Epithelial cell of esophagus (primary cell): ENCODE measurements around the gene C12orf76.
"Not testable (repeated sequence)": the region's sequence is repeated elsewhere in the genome, so short reads cannot be mapped to it uniquely, and the experiment has no call there.

ENCODE experiments used
- DNase-seq: peaks from one replicate; pipeline ENCODE4 v3.0.0; 2010; ENCODE audit warnings: low read depth
- H3K4me3 ChIP-seq: 2 replicates; pipeline ENCODE4 v1.5.1; 2011; ENCODE audit warnings: mild to moderate bottlenecking, low read length, control low read depth
- CTCF ChIP-seq: IDR thresholded peaks from 2 replicates; pipeline ENCODE4 v1.5.1; 2011; ENCODE audit warnings: low read depth, mild to moderate bottlenecking, low read length, control low read depth, inconsistent platforms; ENCODE audit not compliant: insufficient read depth; ENCODE audit errors: missing control alignments

The C12orf76 gene

GRCh38 chr12:110020956-110021355 lies 27.4 kb downstream of the C12orf76 start:
- TF ChIP-seq CTCF, result no peak
- no peak overlapping the region for H3K4me3 ChIP-seq
- no peak for DNase-seq

GRCh38 chr12:110015132-110015531 lies 33.2 kb downstream of the C12orf76 start:
- H3K4me3 ChIP-seq, result no peak overlapping the region
- DNase-seq, result no peak
- no peak for TF ChIP-seq CTCF

GRCh38 chr12:110012659-110013058 lies 35.7 kb downstream of the C12orf76 start:
- no peak for TF ChIP-seq CTCF
- no peak overlapping the region for H3K4me3 ChIP-seq
- no peak for DNase-seq

- TF ChIP-seq CTCF, result no peak
- no peak for DNase-seq
- no peak overlapping the region for H3K4me3 ChIP-seq
Measured at GRCh38 chr12:110012137-110012536, 36.2 kb downstream of the C12orf76 start.

GRCh38 chr12:110010853-110011723 lies 37.2 kb downstream of the C12orf76 start:
- DNase-seq, result no peak
- no peak for TF ChIP-seq CTCF
- H3K4me3 ChIP-seq, result no peak overlapping the region

GRCh38 chr12:110008681-110009398 lies 39.5 kb downstream of the C12orf76 start:
- DNase-seq, H3K4me3 ChIP-seq: not testable (repeated sequence)

- no peak for TF ChIP-seq CTCF
- no peak for DNase-seq
- H3K4me3 ChIP-seq, result no peak overlapping the region
Measured at GRCh38 chr12:110007881-110008280, 40.4 kb downstream of the C12orf76 start.
